Neural progenitor cell (in vitro differentiated cells): ENCODE measurements around the gene IQSEC3.
A peak's percentile ranks its signal among the peaks of the same experiment; 100 is the strongest.

ENCODE experiments used
- EZH2 ChIP-seq: fragments of 200-600 bp; sonication (generic); IDR thresholded peaks from 2 replicates; pipeline ENCODE4 v1.6.1; 2017; ENCODE audit warnings: antibody characterized with exemption, mild to moderate bottlenecking, moderate library complexity
- TF ChIP-seq, protein P1 (sequence below): fragments of 200-600 bp; sonication (generic); IDR thresholded peaks from 2 replicates; pipeline ENCODE4 v1.5.1; 2017; ENCODE audit warnings: antibody characterized with exemption, mild to moderate bottlenecking

DNA sequence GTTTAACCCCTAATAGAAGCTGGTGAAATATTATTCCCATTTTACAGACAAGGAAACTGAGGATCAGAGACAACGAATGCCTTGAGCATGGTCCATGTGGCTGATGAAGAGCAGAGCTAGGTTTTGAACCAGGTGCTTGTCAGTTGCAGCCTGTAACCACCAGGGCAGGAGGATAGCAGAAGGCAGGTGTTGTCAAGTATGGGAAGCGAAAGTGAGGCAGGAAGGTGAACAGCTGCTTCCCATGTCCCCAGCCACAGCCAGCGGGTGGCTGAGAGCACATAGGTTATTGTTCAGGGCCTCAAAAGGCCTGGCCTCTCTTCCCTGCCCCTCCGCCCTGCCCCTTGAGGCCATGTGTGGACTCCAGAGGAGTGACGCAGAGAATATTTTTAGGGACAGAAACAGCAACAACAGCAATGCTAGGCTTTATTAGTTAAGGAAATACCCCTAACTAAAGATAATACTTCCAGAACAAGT, 39.6 kb downstream of the IQSEC3 start:
- TF ChIP-seq, protein P1, sequence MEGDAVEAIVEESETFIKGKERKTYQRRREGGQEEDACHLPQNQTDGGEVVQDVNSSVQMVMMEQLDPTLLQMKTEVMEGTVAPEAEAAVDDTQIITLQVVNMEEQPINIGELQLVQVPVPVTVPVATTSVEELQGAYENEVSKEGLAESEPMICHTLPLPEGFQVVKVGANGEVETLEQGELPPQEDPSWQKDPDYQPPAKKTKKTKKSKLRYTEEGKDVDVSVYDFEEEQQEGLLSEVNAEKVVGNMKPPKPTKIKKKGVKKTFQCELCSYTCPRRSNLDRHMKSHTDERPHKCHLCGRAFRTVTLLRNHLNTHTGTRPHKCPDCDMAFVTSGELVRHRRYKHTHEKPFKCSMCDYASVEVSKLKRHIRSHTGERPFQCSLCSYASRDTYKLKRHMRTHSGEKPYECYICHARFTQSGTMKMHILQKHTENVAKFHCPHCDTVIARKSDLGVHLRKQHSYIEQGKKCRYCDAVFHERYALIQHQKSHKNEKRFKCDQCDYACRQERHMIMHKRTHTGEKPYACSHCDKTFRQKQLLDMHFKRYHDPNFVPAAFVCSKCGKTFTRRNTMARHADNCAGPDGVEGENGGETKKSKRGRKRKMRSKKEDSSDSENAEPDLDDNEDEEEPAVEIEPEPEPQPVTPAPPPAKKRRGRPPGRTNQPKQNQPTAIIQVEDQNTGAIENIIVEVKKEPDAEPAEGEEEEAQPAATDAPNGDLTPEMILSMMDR: peak; percentile 32
- no peak for TF ChIP-seq EZH2
